Hepatocyte (in vitro differentiated cells): ENCODE data around the gene FBN1. TPM values are rescaled to one million over a fixed set of nuclear protein-coding genes. Genes with fewer than 3 reads are reported as not detected.

Source experiments
- DNase-seq: peaks from one replicate; pipeline ENCODE4 v3.0.0-alpha.2; 2016; ENCODE audit warnings: low spot score
- H2AFZ ChIP-seq: fragments of 200-600 bp; sonication (generic); 2 replicates; pipeline ENCODE4 v1.6.0; 2016; ENCODE audit warnings: antibody characterized with exemption, mild to moderate bottlenecking
- H3K27ac ChIP-seq: fragments of 200-600 bp; sonication (generic); 2 replicates; pipeline ENCODE4 v1.5.1; 2016; ENCODE audit warnings: mild to moderate bottlenecking
- H3K27me3 ChIP-seq: fragments of 200-600 bp; sonication (generic); 2 replicates; pipeline ENCODE4 v1.6.1; 2016
- H3K36me3 ChIP-seq: fragments of 200-600 bp; sonication (generic); replicated peaks from 2 replicates; pipeline ENCODE4 v1.5.1; 2016; ENCODE audit warnings: low read depth; ENCODE audit not compliant: insufficient read depth
- H3K4me1 ChIP-seq: fragments of 200-600 bp; sonication (generic); 2 replicates; pipeline ENCODE4 v1.5.1; 2016; ENCODE audit warnings: mild to moderate bottlenecking, moderate library complexity; ENCODE audit not compliant: insufficient read depth
- H3K4me2 ChIP-seq: fragments of 200-600 bp; sonication (generic); 2 replicates; pipeline ENCODE4 v1.6.0; 2016
- H3K4me3 ChIP-seq: fragments of 200-600 bp; sonication (generic); 2 replicates; pipeline ENCODE4 v1.5.1; 2016; ENCODE audit warnings: mild to moderate bottlenecking
- H3K79me2 ChIP-seq: fragments of 200-600 bp; sonication (generic); 2 replicates; pipeline ENCODE4 v1.6.0; 2017; ENCODE audit warnings: mild to moderate bottlenecking
- H3K9me2 ChIP-seq: fragments of 200-600 bp; sonication (generic); replicated peaks from 2 replicates; pipeline ENCODE4 v1.6.0; 2017; ENCODE audit warnings: mild to moderate bottlenecking; ENCODE audit not compliant: insufficient read depth
- H3K9me3 ChIP-seq: fragments of 200-600 bp; sonication (generic); 2 replicates; pipeline ENCODE4 v1.5.1; 2016; ENCODE audit warnings: low read depth, mild to moderate bottlenecking
- H4K20me1 ChIP-seq: fragments of 200-600 bp; sonication (generic); 2 replicates; pipeline ENCODE4 v1.6.0; 2016; ENCODE audit warnings: mild to moderate bottlenecking; ENCODE audit not compliant: insufficient read depth, poor library complexity, severe bottlenecking
- CTCF ChIP-seq: fragments of 200-600 bp; sonication (generic); IDR thresholded peaks from 2 replicates; pipeline ENCODE4 v1.5.1; 2016; ENCODE audit warnings: antibody characterized with exemption, mild to moderate bottlenecking; ENCODE audit not compliant: poor library complexity
- EZH2 ChIP-seq: fragments of 200-600 bp; sonication (generic); IDR thresholded peaks from 2 replicates; pipeline ENCODE4 v1.6.1; 2016; ENCODE audit warnings: antibody characterized with exemption, mild to moderate bottlenecking, borderline replicate concordance
- EZH2phosphoT487 ChIP-seq: fragments of 200-600 bp; sonication (generic); IDR thresholded peaks from one replicate; pipeline ENCODE4 v1.6.1; 2018; ENCODE audit warnings: antibody characterized with exemption, mild to moderate bottlenecking, low read depth, moderate library complexity; ENCODE audit not compliant: unreplicated experiment, severe bottlenecking
- WGBS: methylation state at CpG from one replicate; pipeline ENCODE4 v1.1.6; 2016; ENCODE audit warnings: low lambda C conversion rate; ENCODE audit errors: missing lambda C conversion rate; 5-methylcytosine and 5-hydroxymethylcytosine counted together
- polyA plus RNA-seq: library from polyadenylated mRNA; unstranded; fragments of >200 nt; fragmentation: Nextera tagmentation; extraction: Ambion mirVana; gene quantifications from 2 replicates; pipeline ENCODE4 v1.2.1, GENCODE V29; 2016
- total RNA-seq: library from RNA; depleted of rRNA; stranded (reverse); fragments of >200 nt; gene quantifications from 2 replicates; pipeline ENCODE4 v1.2.3, GENCODE V29; 2014

Gene FBN1
- total and polyA plus RNA-seq, 2 experiments from 2014 or later = 76.6 to 199 TPM

GRCh38 chr15:48440084-48440483, 205.4 kb downstream of the FBN1 start:
- H3K9me3 ChIP-seq = no peaks in the 10 kb centered on the region
- TF ChIP-seq EZH2 (no peak), CTCF (no peak), EZH2phosphoT487 (no peak)
- H3K9me2 ChIP-seq = no peaks in the 10 kb centered on the region
- H2AFZ ChIP-seq = no peak overlapping the region
- no peaks in the 10 kb centered on the region for H3K36me3 ChIP-seq
- 36% methylated on average over 3 of the region's 3 CpGs for WGBS
- H3K27me3 ChIP-seq = no peaks in the 10 kb centered on the region
- no peaks in the 10 kb centered on the region for H3K79me2 ChIP-seq
- H4K20me1 ChIP-seq = no peaks in the 10 kb centered on the region
- no peak overlapping the region for H3K4me2 ChIP-seq
- DNase-seq = no peak
- no peak overlapping the region for H3K4me3 ChIP-seq
- H3K27ac ChIP-seq = no peak overlapping the region
- H3K4me1 ChIP-seq = no peaks in the 10 kb centered on the region

- no peak for DNase-seq
- H3K4me2 ChIP-seq = no peak overlapping the region
- H3K79me2 ChIP-seq = no peaks in the 10 kb centered on the region
- H4K20me1 ChIP-seq = no peaks in the 10 kb centered on the region
- H3K4me1 ChIP-seq = no peaks in the 10 kb centered on the region
- no peak for TF ChIP-seq EZH2phosphoT487
- no peak for TF ChIP-seq EZH2
- TF ChIP-seq CTCF = no peak
- H3K4me3 ChIP-seq = no peak overlapping the region
- no peaks in the 10 kb centered on the region for H3K36me3 ChIP-seq
- H3K27ac ChIP-seq = no peak overlapping the region
- H3K27me3 ChIP-seq = no peaks in the 10 kb centered on the region
- WGBS = 82% methylated on average over 3 of the region's 3 CpGs
- H2AFZ ChIP-seq = no peak overlapping the region
- H3K9me2 ChIP-seq = no peaks in the 10 kb centered on the region
- H3K9me3 ChIP-seq = no peaks in the 10 kb centered on the region
Measured at GRCh38 chr15:48437178-48437577, 208.3 kb downstream of the FBN1 start.

GRCh38 chr15:48435321-48435720, 210.2 kb downstream of the FBN1 start:
- TF ChIP-seq EZH2 = no peak
- 72% methylated on average over 4 of the region's 4 CpGs for WGBS
- DNase-seq = no peak
- H3K4me3 ChIP-seq = no peak overlapping the region
- no peaks in the 10 kb centered on the region for H3K36me3 ChIP-seq
- no peaks in the 10 kb centered on the region for H3K27me3 ChIP-seq
- no peaks in the 10 kb centered on the region for H3K9me3 ChIP-seq
- no peaks in the 10 kb centered on the region for H3K79me2 ChIP-seq
- no peak overlapping the region for H3K4me2 ChIP-seq
- H3K4me1 ChIP-seq = no peaks in the 10 kb centered on the region
- no peaks in the 10 kb centered on the region for H3K9me2 ChIP-seq
- H3K27ac ChIP-seq = no peak overlapping the region
- no peaks in the 10 kb centered on the region for H4K20me1 ChIP-seq
- no peak overlapping the region for H2AFZ ChIP-seq

- Histone ChIP-seq H4K20me1 (no peaks in the 10 kb centered on the region), H3K4me1 (no peaks in the 10 kb centered on the region), H3K27me3 (no peaks in the 10 kb centered on the region), H3K27ac (no peak overlapping the region), H3K4me3 (no peak overlapping the region), H3K4me2 (no peak overlapping the region), H3K79me2 (no peaks in the 10 kb centered on the region), H3K36me3 (no peaks in the 10 kb centered on the region), H3K9me3 (no peaks in the 10 kb centered on the region), H3K9me2 (no peaks in the 10 kb centered on the region), H2AFZ (no peak overlapping the region)
- no peak for TF ChIP-seq EZH2phosphoT487
- TF ChIP-seq EZH2 = no peak
- no peak for TF ChIP-seq CTCF
- 91% methylated on average over 3 of the region's 3 CpGs for WGBS
- DNase-seq = no peak
Measured at GRCh38 chr15:48433226-48433886, 212.2 kb downstream of the FBN1 start.
